ENCODE results near the gene WSCD1.

- TF ChIP-seq, protein P1, sequence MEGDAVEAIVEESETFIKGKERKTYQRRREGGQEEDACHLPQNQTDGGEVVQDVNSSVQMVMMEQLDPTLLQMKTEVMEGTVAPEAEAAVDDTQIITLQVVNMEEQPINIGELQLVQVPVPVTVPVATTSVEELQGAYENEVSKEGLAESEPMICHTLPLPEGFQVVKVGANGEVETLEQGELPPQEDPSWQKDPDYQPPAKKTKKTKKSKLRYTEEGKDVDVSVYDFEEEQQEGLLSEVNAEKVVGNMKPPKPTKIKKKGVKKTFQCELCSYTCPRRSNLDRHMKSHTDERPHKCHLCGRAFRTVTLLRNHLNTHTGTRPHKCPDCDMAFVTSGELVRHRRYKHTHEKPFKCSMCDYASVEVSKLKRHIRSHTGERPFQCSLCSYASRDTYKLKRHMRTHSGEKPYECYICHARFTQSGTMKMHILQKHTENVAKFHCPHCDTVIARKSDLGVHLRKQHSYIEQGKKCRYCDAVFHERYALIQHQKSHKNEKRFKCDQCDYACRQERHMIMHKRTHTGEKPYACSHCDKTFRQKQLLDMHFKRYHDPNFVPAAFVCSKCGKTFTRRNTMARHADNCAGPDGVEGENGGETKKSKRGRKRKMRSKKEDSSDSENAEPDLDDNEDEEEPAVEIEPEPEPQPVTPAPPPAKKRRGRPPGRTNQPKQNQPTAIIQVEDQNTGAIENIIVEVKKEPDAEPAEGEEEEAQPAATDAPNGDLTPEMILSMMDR (conservative IDR thresholded peaks at IDR 0.05; ENCODE audit: low read depth, low read length): no peak
- TF ChIP-seq EZH2 (IDR thresholded peaks at IDR 0.05; ENCODE audit: low read length, unreplicated experiment): no peak
These were observed 4.9 kb downstream of the WSCD1 start for GRCh38 chr17:6075050-6075449.
